ENCODE results near the gene PCDHB14.
"Not testable (repeated sequence)": the region's sequence is repeated elsewhere in the genome, so short reads cannot be mapped to it uniquely, and the experiment has no call there.

Gene PCDHB14

DNA sequence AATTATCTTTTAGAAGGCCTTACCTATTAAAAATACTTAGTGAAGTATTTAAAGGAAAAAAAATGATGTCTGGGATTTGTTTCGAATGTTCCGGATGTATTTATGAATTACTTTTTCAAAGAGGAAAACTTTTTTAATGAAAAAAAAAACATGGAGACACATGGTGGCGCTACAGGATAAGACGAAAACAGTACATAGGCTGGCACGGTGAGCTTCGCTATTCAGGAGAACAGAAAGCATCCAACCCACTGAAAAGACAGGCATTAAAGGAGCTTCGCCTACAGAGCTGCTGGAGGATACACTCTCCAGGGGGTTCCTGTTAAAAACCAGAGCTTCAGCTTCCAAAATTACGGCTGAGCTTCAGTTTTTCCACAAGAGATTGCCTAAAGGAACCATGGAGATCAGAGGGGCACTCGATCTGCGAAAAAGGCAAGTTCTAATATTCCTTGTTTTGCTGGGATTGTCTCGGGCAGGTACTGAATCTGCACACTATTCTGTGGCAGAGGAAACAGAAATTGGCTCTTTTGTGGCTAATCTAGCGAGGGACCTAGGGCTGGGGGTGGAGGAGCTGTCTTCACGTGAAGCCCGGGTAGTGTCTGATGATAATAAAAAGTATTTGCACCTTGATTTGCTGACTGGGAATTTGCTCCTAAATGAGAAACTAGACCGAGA lies at the start of gene PCDHB14:
Gene PCDHB14, plus strand, starts transcription at position 232 of the 672 bp plus-strand sequence. Its CDS starts 163 bp downstream, at position 395.
- Histone ChIP-seq H3K4me3 (ENCODE audit: low read depth in 1 of 2, low read length in 2 of 2) (peak within 1 kb of the TSS; percentile 46 to 55), H3K4me1 (ENCODE audit: control insufficient read depth in 1 of 2, insufficient read depth in 2 of 2, low read length in 2 of 2) (no peaks in the 10 kb centered on the region), H3K27me3 (ENCODE audit: low read depth, low read length) (no peaks in the 10 kb centered on the region), H3K27ac (ENCODE audit: low read length) (no peak within 1 kb of the TSS), H3K36me3 (ENCODE audit: control insufficient read depth in 1 of 2, insufficient read depth in 2 of 2, low read length in 2 of 2) (peaks cover 0 to 22% of the 10 kb centered on the region in 2 donors), H3K9me3 (ENCODE audit: control insufficient read depth in 1 of 2, low read length in 2 of 2) (peaks cover 43 to 84% of the 10 kb centered on the region in 2 donors)

DNA sequence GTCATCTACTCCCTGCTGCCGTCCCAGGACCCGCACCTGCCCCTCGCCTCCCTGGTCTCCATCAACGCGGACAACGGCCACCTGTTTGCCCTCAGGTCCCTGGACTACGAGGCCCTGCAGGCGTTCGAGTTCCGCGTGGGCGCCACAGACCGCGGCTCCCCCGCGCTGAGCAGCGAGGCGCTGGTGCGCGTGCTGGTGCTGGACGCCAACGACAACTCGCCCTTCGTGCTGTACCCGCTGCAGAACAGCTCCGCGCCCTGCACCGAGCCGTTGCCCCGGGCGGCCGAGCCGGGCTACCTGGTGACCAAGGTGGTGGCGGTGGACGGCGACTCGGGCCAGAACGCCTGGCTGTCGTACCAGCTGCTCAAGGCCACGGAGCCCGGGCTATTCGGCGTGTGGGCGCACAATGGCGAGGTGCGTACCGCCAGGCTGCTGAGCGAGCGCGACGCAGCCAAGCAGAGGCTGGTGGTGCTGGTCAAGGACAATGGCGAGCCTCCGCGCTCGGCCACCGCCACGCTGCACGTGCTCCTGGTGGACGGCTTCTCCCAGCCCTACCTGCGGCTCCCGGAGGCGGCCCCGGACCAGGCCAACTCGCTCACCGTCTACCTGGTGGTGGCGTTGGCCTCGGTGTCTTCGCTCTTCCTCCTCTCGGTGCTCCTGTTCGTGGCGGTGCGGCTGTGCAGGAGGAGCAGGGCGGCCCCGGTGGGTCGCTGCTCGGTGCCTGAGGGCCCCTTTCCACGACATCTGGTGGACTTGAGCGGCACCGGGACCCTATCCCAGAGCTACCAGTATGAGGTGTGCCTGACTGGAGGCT lies 48.6 kb upstream of the PCDHB14 start:
- Histone ChIP-seq H3K4me3 (ENCODE audit: low read depth in 1 of 2, low read length in 2 of 2) (peak overlapping the region in 1 of 2 donors; percentile 41), H3K9me3 (ENCODE audit: control insufficient read depth in 1 of 2, low read length in 2 of 2) (peaks cover 43 to 65% of the 10 kb centered on the region in 2 donors)
- not testable (repeated sequence) for H3K36me3 ChIP-seq (ENCODE audit: control insufficient read depth in 1 of 2, insufficient read depth in 2 of 2, low read length in 2 of 2); H3K27me3 ChIP-seq (ENCODE audit: low read depth, low read length); H3K27ac ChIP-seq (ENCODE audit: low read length); H3K4me1 ChIP-seq (ENCODE audit: control insufficient read depth in 1 of 2, insufficient read depth in 2 of 2, low read length in 2 of 2)

DNA sequence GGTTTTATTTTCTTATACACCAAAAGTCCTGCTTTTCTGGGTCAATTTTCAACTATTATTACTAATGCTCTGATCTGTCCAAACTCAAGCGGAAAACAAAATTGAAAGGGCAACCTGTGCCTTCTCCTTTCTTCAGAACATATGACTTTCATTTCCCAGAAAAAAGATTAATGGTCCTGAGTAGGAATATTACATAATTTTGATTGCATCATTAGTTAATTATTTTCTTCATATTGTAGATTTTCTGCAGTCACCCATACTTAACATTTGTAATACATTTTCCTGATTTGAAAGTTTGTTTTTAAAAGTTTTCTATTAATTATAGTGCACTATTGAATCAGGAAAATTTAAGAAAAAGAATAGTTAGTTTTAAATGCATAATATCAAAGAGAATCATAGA lies 47.2 kb upstream of the PCDHB14 start:
- no peaks in the 10 kb centered on the region for H3K27me3 ChIP-seq (ENCODE audit: low read depth, low read length)

DNA sequence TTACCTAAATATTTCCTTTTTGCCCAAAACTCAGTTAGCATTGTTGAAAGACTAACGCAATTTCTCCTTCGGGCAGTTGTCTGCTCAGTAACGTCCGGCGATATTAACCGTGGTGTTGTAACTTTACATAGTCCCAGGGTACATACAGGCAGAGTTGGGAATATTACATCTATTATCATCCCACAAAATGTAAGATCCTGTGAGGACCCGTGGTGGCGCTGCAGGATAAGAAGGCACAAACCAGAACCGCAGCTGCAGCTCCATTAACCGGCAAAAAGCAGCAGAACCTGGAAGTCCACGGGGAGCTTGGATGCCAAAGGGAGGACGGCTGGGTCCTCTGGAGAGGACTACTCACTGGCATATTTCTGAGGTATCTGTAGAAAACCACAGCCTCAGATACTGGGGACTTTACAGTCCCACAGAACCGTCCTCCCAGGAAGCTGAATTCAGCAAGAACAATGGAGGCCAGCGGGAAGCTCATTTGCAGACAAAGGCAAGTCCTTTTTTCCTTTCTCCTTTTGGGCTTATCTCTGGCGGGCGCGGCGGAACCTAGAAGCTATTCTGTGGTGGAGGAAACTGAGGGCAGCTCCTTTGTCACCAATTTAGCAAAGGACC lies 45.5 kb upstream of the PCDHB14 start, which contains the start of gene PCDHB8:
Gene PCDHB8, plus strand, starts transcription at position 214 of the 615 bp plus-strand sequence. Its CDS starts 245 bp downstream, at position 459.
- H3K36me3 ChIP-seq (ENCODE audit: control insufficient read depth in 1 of 2, insufficient read depth in 2 of 2, low read length in 2 of 2); H3K27me3 ChIP-seq (ENCODE audit: low read depth, low read length); H3K27ac ChIP-seq (ENCODE audit: low read length); H3K4me1 ChIP-seq (ENCODE audit: control insufficient read depth in 1 of 2, insufficient read depth in 2 of 2, low read length in 2 of 2): not testable (repeated sequence)
- H3K4me3 ChIP-seq (ENCODE audit: low read depth in 1 of 2, low read length in 2 of 2): peak within 1 kb of the TSS in 1 of 2 donors; percentile 17
- H3K9me3 ChIP-seq (ENCODE audit: control insufficient read depth in 1 of 2, low read length in 2 of 2): peaks cover 43 to 66% of the 10 kb centered on the region in 2 donors

More for the DNA sequence above, 47.2 kb upstream of the PCDHB14 start:
- no peaks in the 10 kb centered on the region for H3K36me3 ChIP-seq (ENCODE audit: control insufficient read depth in 1 of 2, insufficient read depth in 2 of 2, low read length in 2 of 2)
- no peak overlapping the region for H3K27ac ChIP-seq (ENCODE audit: low read length)
- peaks cover 43 to 68% of the 10 kb centered on the region in 2 donors for H3K9me3 ChIP-seq (ENCODE audit: control insufficient read depth in 1 of 2, low read length in 2 of 2)
- no peak overlapping the region for H3K4me3 ChIP-seq (ENCODE audit: low read depth in 1 of 2, low read length in 2 of 2)
- H3K4me1 ChIP-seq (ENCODE audit: control insufficient read depth in 1 of 2, insufficient read depth in 2 of 2, low read length in 2 of 2): no peaks in the 10 kb centered on the region

DNA sequence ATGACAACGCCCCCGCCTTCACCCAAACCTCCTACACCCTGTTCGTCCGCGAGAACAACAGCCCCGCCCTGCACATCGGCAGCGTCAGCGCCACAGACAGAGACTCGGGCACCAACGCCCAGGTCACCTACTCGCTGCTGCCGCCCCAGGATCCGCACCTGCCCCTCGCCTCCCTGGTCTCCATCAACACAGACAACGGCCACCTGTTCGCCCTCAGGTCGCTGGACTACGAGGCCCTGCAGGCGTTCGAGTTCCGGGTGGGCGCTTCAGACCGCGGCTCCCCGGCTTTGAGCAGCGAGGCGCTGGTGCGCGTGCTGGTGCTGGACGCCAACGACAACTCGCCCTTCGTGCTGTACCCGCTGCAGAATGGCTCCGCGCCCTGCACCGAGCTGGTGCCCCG lies 43.8 kb upstream of the PCDHB14 start:
- Histone ChIP-seq H3K4me3 (ENCODE audit: low read depth in 1 of 2, low read length in 2 of 2) (peak overlapping the region in 1 of 2 donors; percentile 2), H3K9me3 (ENCODE audit: control insufficient read depth in 1 of 2, low read length in 2 of 2) (peaks cover 43 to 63% of the 10 kb centered on the region in 2 donors)
- not testable (repeated sequence) for H3K27ac ChIP-seq (ENCODE audit: low read length); H3K4me1 ChIP-seq (ENCODE audit: control insufficient read depth in 1 of 2, insufficient read depth in 2 of 2, low read length in 2 of 2); H3K27me3 ChIP-seq (ENCODE audit: low read depth, low read length); H3K36me3 ChIP-seq (ENCODE audit: control insufficient read depth in 1 of 2, insufficient read depth in 2 of 2, low read length in 2 of 2)

DNA sequence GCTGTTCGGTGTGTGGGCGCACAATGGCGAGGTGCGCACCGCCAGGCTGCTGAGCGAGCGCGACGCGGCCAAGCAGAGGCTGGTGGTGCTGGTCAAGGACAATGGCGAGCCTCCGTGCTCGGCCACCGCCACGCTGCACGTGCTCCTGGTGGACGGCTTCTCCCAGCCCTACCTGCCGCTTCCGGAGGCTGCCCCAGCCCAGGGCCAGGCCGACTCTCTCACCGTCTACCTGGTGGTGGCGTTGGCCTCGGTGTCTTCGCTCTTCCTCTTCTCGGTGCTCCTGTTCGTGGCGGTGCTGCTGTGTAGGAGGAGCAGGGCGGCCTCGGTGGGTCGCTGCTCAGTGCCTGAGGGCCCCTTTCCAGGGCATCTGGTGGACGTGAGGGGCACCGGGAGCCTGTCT lies 43.3 kb upstream of the PCDHB14 start:
- not testable (repeated sequence) for H3K4me1 ChIP-seq (ENCODE audit: control insufficient read depth in 1 of 2, insufficient read depth in 2 of 2, low read length in 2 of 2); H3K36me3 ChIP-seq (ENCODE audit: control insufficient read depth in 1 of 2, insufficient read depth in 2 of 2, low read length in 2 of 2); H3K27me3 ChIP-seq (ENCODE audit: low read depth, low read length); H3K27ac ChIP-seq (ENCODE audit: low read length)
- Histone ChIP-seq H3K9me3 (ENCODE audit: control insufficient read depth in 1 of 2, low read length in 2 of 2) (peaks cover 42 to 63% of the 10 kb centered on the region in 2 donors), H3K4me3 (ENCODE audit: low read depth in 1 of 2, low read length in 2 of 2) (peak overlapping the region in 1 of 2 donors; percentile 20)

DNA sequence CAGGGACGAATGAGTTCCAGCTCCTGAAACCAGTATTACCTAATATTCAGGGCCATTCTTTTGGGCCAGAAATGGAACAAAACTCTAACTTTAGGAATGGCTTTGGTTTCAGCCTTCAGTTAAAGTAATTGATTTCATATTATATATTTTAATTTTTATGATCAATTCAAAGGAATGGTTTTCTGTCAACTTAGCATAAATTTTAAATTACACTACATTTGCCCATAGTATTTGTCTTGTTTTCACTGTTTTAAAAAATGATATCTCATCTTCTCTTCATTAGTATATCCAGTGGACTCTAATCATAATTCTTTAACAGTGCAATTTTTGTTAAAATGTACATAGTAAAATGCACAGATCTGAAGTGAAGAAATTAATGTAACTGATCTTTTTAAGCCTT lies 42.8 kb upstream of the PCDHB14 start:
- Histone ChIP-seq H3K9me3 (ENCODE audit: control insufficient read depth in 1 of 2, low read length in 2 of 2) (peaks cover 37 to 60% of the 10 kb centered on the region in 2 donors), H3K36me3 (ENCODE audit: control insufficient read depth in 1 of 2, insufficient read depth in 2 of 2, low read length in 2 of 2) (no peaks in the 10 kb centered on the region), H3K4me1 (ENCODE audit: control insufficient read depth in 1 of 2, insufficient read depth in 2 of 2, low read length in 2 of 2) (no peaks in the 10 kb centered on the region), H3K27ac (ENCODE audit: low read length) (no peak overlapping the region), H3K27me3 (ENCODE audit: low read depth, low read length) (no peaks in the 10 kb centered on the region), H3K4me3 (ENCODE audit: low read depth in 1 of 2, low read length in 2 of 2) (peak overlapping the region in 1 of 2 donors; percentile 20)

DNA sequence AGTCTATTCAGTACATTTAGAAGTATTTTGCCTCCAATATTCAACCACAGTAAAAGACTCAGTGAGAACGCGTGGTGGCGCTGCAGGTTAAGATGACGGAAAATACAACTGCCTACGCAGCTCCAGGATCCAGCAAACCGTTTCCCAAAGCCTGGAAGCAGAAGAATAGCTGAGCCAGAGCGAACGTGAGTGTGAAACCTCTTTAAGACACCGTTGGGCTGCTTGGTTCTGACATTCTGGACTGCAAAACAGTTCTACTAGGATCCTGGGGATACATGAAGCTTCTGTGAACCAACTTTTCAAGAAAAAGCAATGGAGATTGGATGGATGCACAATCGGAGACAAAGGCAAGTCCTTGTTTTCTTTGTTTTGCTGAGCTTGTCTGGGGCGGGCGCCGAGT lies 40.9 kb upstream of the PCDHB14 start, which contains the start of gene PCDHB16:
Gene PCDHB16, plus strand, starts transcription at position 140 of the 400 bp plus-strand sequence. Its CDS starts 173 bp downstream, at position 313.
- H3K36me3 ChIP-seq (ENCODE audit: control insufficient read depth in 1 of 2, insufficient read depth in 2 of 2, low read length in 2 of 2): no peaks in the 10 kb centered on the region
- H3K27me3 ChIP-seq (ENCODE audit: low read depth, low read length): no peaks in the 10 kb centered on the region
- no peaks in the 10 kb centered on the region for H3K4me1 ChIP-seq (ENCODE audit: control insufficient read depth in 1 of 2, insufficient read depth in 2 of 2, low read length in 2 of 2)
- H3K27ac ChIP-seq (ENCODE audit: low read length): no peak within 1 kb of the TSS
- H3K4me3 ChIP-seq (ENCODE audit: low read depth in 1 of 2, low read length in 2 of 2): peak within 1 kb of the TSS; percentile 49 to 64
- peaks cover 31 to 56% of the 10 kb centered on the region in 2 donors for H3K9me3 ChIP-seq (ENCODE audit: control insufficient read depth in 1 of 2, low read length in 2 of 2)

DNA sequence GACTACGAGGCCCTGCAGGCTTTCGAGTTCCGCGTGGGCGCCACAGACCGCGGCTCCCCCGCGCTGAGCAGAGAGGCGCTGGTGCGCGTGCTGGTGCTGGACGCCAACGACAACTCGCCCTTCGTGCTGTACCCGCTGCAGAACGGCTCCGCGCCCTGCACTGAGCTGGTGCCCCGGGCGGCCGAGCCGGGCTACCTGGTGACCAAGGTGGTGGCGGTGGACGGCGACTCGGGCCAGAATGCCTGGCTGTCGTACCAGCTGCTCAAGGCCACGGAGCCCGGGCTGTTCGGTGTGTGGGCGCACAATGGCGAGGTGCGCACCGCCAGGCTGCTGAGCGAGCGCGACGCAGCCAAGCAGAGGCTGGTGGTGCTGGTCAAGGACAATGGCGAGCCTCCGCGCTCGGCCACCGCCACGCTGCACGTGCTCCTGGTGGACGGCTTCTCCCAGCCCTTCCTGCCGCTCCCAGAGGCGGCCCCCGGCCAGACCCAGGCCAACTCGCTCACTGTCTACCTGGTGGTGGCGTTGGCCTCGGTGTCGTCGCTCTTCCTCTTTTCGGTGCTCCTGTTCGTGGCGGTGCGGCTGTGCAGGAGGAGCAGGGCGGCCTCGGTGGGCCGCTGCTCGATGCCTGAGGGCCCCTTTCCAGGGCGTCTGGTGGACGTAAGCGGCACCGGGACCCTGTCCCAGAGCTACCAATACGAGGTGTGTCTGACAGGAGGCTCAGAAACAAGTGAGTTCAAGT lies 38.9 kb upstream of the PCDHB14 start:
- H3K27ac ChIP-seq (ENCODE audit: low read length); H3K4me1 ChIP-seq (ENCODE audit: control insufficient read depth in 1 of 2, insufficient read depth in 2 of 2, low read length in 2 of 2); H3K27me3 ChIP-seq (ENCODE audit: low read depth, low read length); H3K36me3 ChIP-seq (ENCODE audit: control insufficient read depth in 1 of 2, insufficient read depth in 2 of 2, low read length in 2 of 2): not testable (repeated sequence)
- Histone ChIP-seq H3K9me3 (ENCODE audit: control insufficient read depth in 1 of 2, low read length in 2 of 2) (peaks cover 17 to 55% of the 10 kb centered on the region in 2 donors), H3K4me3 (ENCODE audit: low read depth in 1 of 2, low read length in 2 of 2) (peak overlapping the region in 1 of 2 donors; percentile 64)

DNA sequence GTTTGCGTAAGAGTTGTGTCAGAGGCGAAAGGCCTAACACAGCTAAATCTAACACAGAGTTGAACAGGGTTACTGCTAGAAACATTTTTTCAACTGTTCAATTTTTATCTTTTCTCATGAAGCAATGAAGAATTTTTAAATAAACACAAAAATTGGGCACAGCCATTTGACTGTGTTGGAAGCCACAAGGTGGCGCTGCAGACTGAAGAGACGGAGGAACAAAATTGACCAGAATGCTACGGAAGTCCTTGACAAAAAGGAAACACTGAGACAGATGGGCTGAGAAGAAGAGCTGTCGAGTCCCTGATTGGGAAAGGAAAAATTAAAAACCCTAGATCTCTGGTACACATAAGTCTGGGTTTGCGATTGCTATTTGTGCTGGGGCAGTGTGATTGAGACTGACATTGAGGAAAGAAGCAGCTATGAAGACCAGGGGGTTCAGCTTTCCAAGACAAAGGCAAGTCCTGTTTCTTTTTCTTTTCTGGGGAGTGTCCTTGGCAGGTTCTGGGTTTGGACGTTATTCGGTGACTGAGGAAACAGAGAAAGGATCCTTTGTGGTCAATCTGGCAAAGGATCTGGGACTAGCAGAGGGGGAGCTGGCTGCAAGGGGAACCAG lies 36.1 kb upstream of the PCDHB14 start, which contains the start of gene PCDHB9:
Gene PCDHB9, plus strand, starts transcription at position 265 of the 616 bp plus-strand sequence. Its CDS starts 158 bp downstream, at position 423.
- Histone ChIP-seq H3K9me3 (ENCODE audit: control insufficient read depth in 1 of 2, low read length in 2 of 2) (peaks cover 22 to 66% of the 10 kb centered on the region in 2 donors), H3K27ac (ENCODE audit: low read length) (no peak within 1 kb of the TSS), H3K36me3 (ENCODE audit: control insufficient read depth in 1 of 2, insufficient read depth in 2 of 2, low read length in 2 of 2) (no peaks in the 10 kb centered on the region), H3K27me3 (ENCODE audit: low read depth, low read length) (no peaks in the 10 kb centered on the region), H3K4me3 (ENCODE audit: low read depth in 1 of 2, low read length in 2 of 2) (peak within 1 kb of the TSS; percentile 40 to 52), H3K4me1 (ENCODE audit: control insufficient read depth in 1 of 2, insufficient read depth in 2 of 2, low read length in 2 of 2) (no peaks in the 10 kb centered on the region)
